ENCODE data around the gene SLC43A1. TPM values are rescaled to one million over a fixed set of nuclear protein-coding genes. Genes with fewer than 3 reads are reported as not detected.

SLC43A1 gene
- total and polyA plus RNA-seq, 2 of the 4 experiments (the other 2 are of a cell fraction): 10.0 to 17.0 TPM

- BruUV-seq (replicated peaks): no TSS peak
- Histone ChIP-seq H3K36me3 (ENCODE audit: control insufficient read depth, insufficient read depth, low read length) (peaks cover 17% of the 10 kb centered on the region), H4K91ac (ENCODE audit: insufficient read depth, low read depth, low read length) (no peak overlapping the region), H3K9ac (ENCODE audit: low read depth, low read length) (no peak overlapping the region), H3K4me2 (ENCODE audit: low read depth, low read length) (no peak overlapping the region), H2BK5ac (ENCODE audit: low read depth, low read length, poor library complexity, severe bottlenecking) (no peak overlapping the region), H2AFZ (replicated peaks; ENCODE audit: low read length, poor library complexity) (no peak overlapping the region), H3K27me3 (ENCODE audit: control insufficient read depth, insufficient read depth, low read length) (no peaks in the 10 kb centered on the region), H3K79me1 (ENCODE audit: low read depth in 1 of 2, low read length in 2 of 2) (peaks cover 3 to 31% of the 10 kb centered on the region in 2 experiments; a peak in 3 of 4 replicates), H4K20me1 (ENCODE audit: insufficient read depth, low read length) (no peaks in the 10 kb centered on the region; the same call in 1 of the 2 replicates), H2AK5ac (ENCODE audit: low read depth, low read length) (no peak overlapping the region), H3K9me1 (ENCODE audit: insufficient read depth, low read length) (peaks cover 13% of the 10 kb centered on the region; the same call in 1 of the 2 replicates), H2AK9ac (replicated peaks; ENCODE audit: low read depth, low read length, poor library complexity) (no peak overlapping the region), H3K4ac (ENCODE audit: low read depth, low read length) (no peak overlapping the region), H4K5ac (ENCODE audit: low read depth, low read length) (no peak overlapping the region), H4K8ac (ENCODE audit: low read depth in 2 of 2, low read length in 2 of 2) (no peak overlapping the region), H2BK15ac (ENCODE audit: low read depth, low read length) (no peak overlapping the region), H3K23ac (ENCODE audit: low read depth, low read length) (no peak overlapping the region), H3K27ac (ENCODE audit: insufficient read depth, low read length) (no peak overlapping the region), H3K14ac (replicated peaks; ENCODE audit: low read depth, low read length) (no peak overlapping the region), H2BK120ac (ENCODE audit: low read depth, low read length) (no peak overlapping the region), H3K4me1 (ENCODE audit: control insufficient read depth, insufficient read depth, low read length) (peaks cover 15% of the 10 kb centered on the region), H3K9me3 (ENCODE audit: control insufficient read depth, insufficient read depth, low read length) (no peaks in the 10 kb centered on the region), H2BK20ac (ENCODE audit: low read depth, low read length) (no peak overlapping the region), H3K4me3 (ENCODE audit: insufficient read depth, low read depth, low read length) (no peak overlapping the region), H3K56ac (ENCODE audit: extremely low read depth, insufficient read depth, low read length) (no peak overlapping the region), H3K18ac (ENCODE audit: low read depth, low read length) (no peak overlapping the region)
- ATAC-seq (ENCODE audit: low read depth): no peak
- in situ Hi-C loops (cut with MboI; ENCODE audit: low sequenced_read_pairs) (loop anchor here (25.0 kb wide), 1 partner anchor 666 kb away; no protein-coding TSS in a partner anchor), dilution Hi-C loops (cut with HindIII; ENCODE audit: low sequenced_read_pairs, unreplicated experiment) (no loop called here), intact Hi-C loops (cut with micrococcal nuclease) (no loop called here)
- TF ChIP-seq USF2 (IDR thresholded peaks at IDR 0.05; ENCODE audit: low read depth, low read length) (no peak), MXI1 (IDR thresholded peaks at IDR 0.05; ENCODE audit: borderline replicate concordance, low read depth, low read length) (no peak), NFE2L2 (IDR thresholded peaks at IDR 0.05; ENCODE audit: low read depth, low read length) (no peak), CEBPB (IDR thresholded peaks at IDR 0.05; ENCODE audit: low read depth, low read length) (no peak), SMC3 (IDR thresholded peaks at IDR 0.05; ENCODE audit: low read depth, low read length) (no peak), FOS (IDR thresholded peaks at IDR 0.05; ENCODE audit: low read depth, low read length) (no peak), RAD21 (IDR thresholded peaks at IDR 0.05; ENCODE audit: low read length) (no peak)
- TF ChIP-seq, protein P1, sequence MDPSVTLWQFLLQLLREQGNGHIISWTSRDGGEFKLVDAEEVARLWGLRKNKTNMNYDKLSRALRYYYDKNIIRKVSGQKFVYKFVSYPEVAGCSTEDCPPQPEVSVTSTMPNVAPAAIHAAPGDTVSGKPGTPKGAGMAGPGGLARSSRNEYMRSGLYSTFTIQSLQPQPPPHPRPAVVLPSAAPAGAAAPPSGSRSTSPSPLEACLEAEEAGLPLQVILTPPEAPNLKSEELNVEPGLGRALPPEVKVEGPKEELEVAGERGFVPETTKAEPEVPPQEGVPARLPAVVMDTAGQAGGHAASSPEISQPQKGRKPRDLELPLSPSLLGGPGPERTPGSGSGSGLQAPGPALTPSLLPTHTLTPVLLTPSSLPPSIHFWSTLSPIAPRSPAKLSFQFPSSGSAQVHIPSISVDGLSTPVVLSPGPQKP (IDR thresholded peaks at IDR 0.05; ENCODE audit: borderline replicate concordance, low read depth, low read length): no peak
- DNase-seq: no peak
- POLR2A ChIA-PET (ENCODE audit: unreplicated experiment): no interaction called here
- CTCF ChIA-PET: interaction anchor here (1.9 kb wide), 1 partner anchor 10 kb away, joined by 12 read pairs; no protein-coding TSS in a partner anchor
Measured at GRCh38 chr11:57502870-57503269, 12.6 kb downstream of the SLC43A1 start.
